Astrocyte (in vitro differentiated cells and primary cell): Measurements from ENCODE around the gene ZIK1. TPM values are rescaled to one million over a fixed set of nuclear protein-coding genes. Genes with fewer than 3 reads are reported as not detected.

Source experiments
- DNase-seq: peaks from one replicate; pipeline ENCODE4 v3.0.0-alpha.2; 2010; ENCODE audit warnings: low read depth
- FAIRE-seq: peaks from 2 replicates; lab custom pipeline; 2011; peaks lifted over from hg19 to GRCh38; lab: Jason Lieb, UNC
- H2AFZ ChIP-seq: 2 replicates; pipeline ENCODE4 v1.6.0; 2012; ENCODE audit warnings: low read depth, low read length, inconsistent platforms
- H3K27ac ChIP-seq: 2 replicates; pipeline ENCODE4 v1.5.1; 2011; ENCODE audit warnings: low read depth, low read length, inconsistent platforms
- H3K27me3 ChIP-seq: 2 replicates; pipeline ENCODE4 v1.6.0; 2011; ENCODE audit warnings: low read length, inconsistent platforms; ENCODE audit not compliant: insufficient read depth
- H3K36me3 ChIP-seq: 2 replicates; pipeline ENCODE4 v1.5.1; 2011; ENCODE audit warnings: low read length, inconsistent platforms; ENCODE audit not compliant: insufficient read depth
- H3K4me1 ChIP-seq: 2 replicates; pipeline ENCODE4 v1.5.1; 2011; ENCODE audit warnings: low read length, inconsistent platforms; ENCODE audit not compliant: insufficient read depth
- H3K4me2 ChIP-seq: 2 replicates; pipeline ENCODE4 v1.6.0; 2012; ENCODE audit warnings: low read length, inconsistent platforms
- H3K4me3 ChIP-seq: 2 replicates; pipeline ENCODE4 v1.5.1; 2011; ENCODE audit warnings: low read depth, mild to moderate bottlenecking, low read length, inconsistent platforms; ENCODE audit not compliant: insufficient read depth
- H3K79me2 ChIP-seq: 2 replicates; pipeline ENCODE4 v1.6.0; 2012; ENCODE audit warnings: mild to moderate bottlenecking, low read length, inconsistent platforms; ENCODE audit not compliant: insufficient read depth
- H3K9ac ChIP-seq: 2 replicates; pipeline ENCODE4 v1.6.0; 2012; ENCODE audit warnings: mild to moderate bottlenecking, low read length, inconsistent platforms
- H3K9me3 ChIP-seq: 2 replicates; pipeline ENCODE4 v1.5.1; 2012; ENCODE audit warnings: low read depth, mild to moderate bottlenecking, low read length, inconsistent platforms; ENCODE audit not compliant: insufficient read depth
- H4K20me1 ChIP-seq: 2 replicates; pipeline ENCODE4 v1.6.0; 2012; ENCODE audit warnings: low read length, inconsistent platforms; ENCODE audit not compliant: insufficient read depth
- H3K27ac Mint-ChIP-seq: one replicate; pipeline ENCODE4 v1.8.0; 2021; ENCODE audit warnings: mild to moderate bottlenecking, mixed read lengths; ENCODE audit not compliant: unreplicated experiment
- H3K27me3 Mint-ChIP-seq: one replicate; pipeline ENCODE4 v1.8.0; 2021; ENCODE audit warnings: low read depth, mixed read lengths; ENCODE audit not compliant: unreplicated experiment
- H3K36me3 Mint-ChIP-seq: one replicate; pipeline ENCODE4 v1.8.0; 2021; ENCODE audit warnings: low read depth, mixed read lengths; ENCODE audit not compliant: unreplicated experiment
- H3K4me1 Mint-ChIP-seq: one replicate; pipeline ENCODE4 v1.8.0; 2021; ENCODE audit warnings: low read depth, mixed read lengths; ENCODE audit not compliant: unreplicated experiment
- H3K4me3 Mint-ChIP-seq: one replicate; pipeline ENCODE4 v1.8.0; 2021; ENCODE audit warnings: mild to moderate bottlenecking, moderate library complexity, mixed read lengths; ENCODE audit not compliant: unreplicated experiment
- H3K9me3 Mint-ChIP-seq: one replicate; pipeline ENCODE4 v1.8.0; 2021; ENCODE audit warnings: mild to moderate bottlenecking, mixed read lengths; ENCODE audit not compliant: unreplicated experiment
- CTCF ChIP-seq: IDR thresholded peaks from 2 replicates; pipeline ENCODE4 v1.5.1; 2011; ENCODE audit warnings: low read depth, mild to moderate bottlenecking, inconsistent platforms, low read length, moderate library complexity; ENCODE audit not compliant: insufficient read depth
- EZH2 ChIP-seq: IDR thresholded peaks from 2 replicates; pipeline ENCODE4 v1.6.1; 2012; ENCODE audit warnings: mild to moderate bottlenecking, low read length, inconsistent platforms; ENCODE audit not compliant: insufficient read depth
- total RNA-seq: library from RNA; stranded (reverse); gene quantifications from 2 replicates; pipeline ENCODE4 v1.2.1, GENCODE V29; 2021

Gene ZIK1
- total RNA-seq, 1 donor from 2014 or later, result 8.9 TPM

GRCh38 chr19:57606931-57607330 lies 23.0 kb downstream of the ZIK1 start:
- Histone ChIP-seq H3K79me2 (no peaks in the 10 kb centered on the region), H3K4me1 (no peaks in the 10 kb centered on the region), H3K9me3 (peaks cover 39% of the 10 kb centered on the region), H3K27me3 (no peaks in the 10 kb centered on the region), H3K27ac (no peak overlapping the region), H2AFZ (no peak overlapping the region), H3K36me3 (peaks cover 22% of the 10 kb centered on the region), H3K4me3 (no peak overlapping the region), H3K9ac (no peak overlapping the region), H3K4me2 (no peak overlapping the region), H4K20me1 (no peaks in the 10 kb centered on the region)
- no peaks in the 10 kb centered on the region for H3K4me1 Mint-ChIP-seq
- peaks cover 11% of the 10 kb centered on the region for H3K9me3 Mint-ChIP-seq
- no peaks in the 10 kb centered on the region for H3K27me3 Mint-ChIP-seq
- FAIRE-seq (no peak), DNase-seq (no peak)
- H3K4me3 Mint-ChIP-seq, result no peak overlapping the region
- no peak overlapping the region for H3K27ac Mint-ChIP-seq
- peaks cover 32% of the 10 kb centered on the region for H3K36me3 Mint-ChIP-seq
- no peak for TF ChIP-seq EZH2
- no peak for TF ChIP-seq CTCF

- Mint-ChIP-seq H3K4me3 (no peak overlapping the region), H3K27me3 (no peaks in the 10 kb centered on the region), H3K27ac (no peak overlapping the region), H3K9me3 (peaks cover 23% of the 10 kb centered on the region), H3K36me3 (peaks cover 30% of the 10 kb centered on the region), H3K4me1 (peaks cover 4% of the 10 kb centered on the region)
- Histone ChIP-seq H3K4me3 (no peak overlapping the region), H3K79me2 (peaks cover 21% of the 10 kb centered on the region), H3K27ac (no peak overlapping the region), H2AFZ (no peak overlapping the region), H3K36me3 (peaks cover 9% of the 10 kb centered on the region), H3K9me3 (peaks cover 35% of the 10 kb centered on the region), H3K4me1 (no peaks in the 10 kb centered on the region), H3K9ac (no peak overlapping the region), H4K20me1 (peaks cover 4% of the 10 kb centered on the region), H3K27me3 (no peaks in the 10 kb centered on the region), H3K4me2 (no peak overlapping the region)
- TF ChIP-seq EZH2, result no peak
- TF ChIP-seq CTCF, result no peak
- no peak for DNase-seq
- FAIRE-seq, result no peak
These were observed 27.2 kb downstream of the ZIK1 start for GRCh38 chr19:57611113-57611512.

- Histone ChIP-seq H3K36me3 (peaks cover 14% of the 10 kb centered on the region), H3K4me1 (no peaks in the 10 kb centered on the region), H3K27me3 (no peaks in the 10 kb centered on the region), H3K9ac (peak within 1 kb of the TSS; percentile 85), H4K20me1 (peaks cover 27% of the 10 kb centered on the region), H3K4me3 (peak within 1 kb of the TSS; percentile 96), H3K9me3 (peaks cover 50% of the 10 kb centered on the region), H3K27ac (peak within 1 kb of the TSS; percentile 61), H3K79me2 (peaks cover 51% of the 10 kb centered on the region), H3K4me2 (peak within 1 kb of the TSS; percentile 95), H2AFZ (peak within 1 kb of the TSS; percentile 88)
- peaks cover 49% of the 10 kb centered on the region for H3K36me3 Mint-ChIP-seq
- H3K4me1 Mint-ChIP-seq, result peaks cover 4% of the 10 kb centered on the region
- FAIRE-seq (no peak), DNase-seq (peak; percentile 83)
- H3K9me3 Mint-ChIP-seq, result peaks cover 44% of the 10 kb centered on the region
- peak within 1 kb of the TSS; percentile 34 for H3K27ac Mint-ChIP-seq
- peak within 1 kb of the TSS; percentile 98 for H3K4me3 Mint-ChIP-seq
- TF ChIP-seq CTCF (peak; percentile 9), EZH2 (no peak)
- H3K27me3 Mint-ChIP-seq, result no peaks in the 10 kb centered on the region
These were observed 30.2 kb downstream of the ZIK1 start, which contains the start of gene ZNF134 for GRCh38 chr19:57613941-57614743. TSS of gene ZNF134 (plus strand) at chr19:57614242. CDS start at chr19:57619469, 5,227 bp downstream.
